Epidermal melanocyte (primary cell): ENCODE measurements around the gene PRIMA1.
"Not testable (repeated sequence)": the region's sequence is repeated elsewhere in the genome, so short reads cannot be mapped to it uniquely, and the experiment has no call there.

Source experiments
- DNase-seq: peaks from one replicate; pipeline ENCODE4 v3.0.0; 2011; ENCODE audit warnings: low spot score; ENCODE audit not compliant: insufficient read length

The PRIMA1 gene, protein sequence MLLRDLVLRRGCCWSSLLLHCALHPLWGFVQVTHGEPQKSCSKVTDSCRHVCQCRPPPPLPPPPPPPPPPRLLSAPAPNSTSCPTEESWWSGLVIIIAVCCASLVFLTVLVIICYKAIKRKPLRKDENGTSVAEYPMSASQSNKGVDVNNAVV

DNA sequence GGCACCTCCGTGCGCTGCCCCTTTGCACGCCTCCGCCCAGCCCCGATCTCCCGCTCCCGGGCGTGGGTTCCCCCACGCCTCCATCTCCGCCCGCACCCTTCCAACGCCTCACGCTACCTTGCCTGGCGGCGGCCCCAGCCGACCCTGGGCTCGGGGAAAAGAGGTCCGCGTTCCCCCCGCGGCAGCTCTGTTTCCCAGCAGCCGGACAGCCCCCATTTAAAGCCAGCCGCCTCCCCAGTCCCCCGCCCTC is at the start of gene PRIMA1:
Gene PRIMA1, minus strand, starts transcription at position 193 of the 250 bp plus-strand sequence. CDS start 767 bp downstream, outside the sequence.
- no peak for DNase-seq

- no peak for DNase-seq
Observed at GRCh38 chr14:93834699-93835371, 46.5 kb upstream of the PRIMA1 start.

- DNase-seq = no peak
Observed at GRCh38 chr14:93832665-93833064, 44.4 kb upstream of the PRIMA1 start.

DNA sequence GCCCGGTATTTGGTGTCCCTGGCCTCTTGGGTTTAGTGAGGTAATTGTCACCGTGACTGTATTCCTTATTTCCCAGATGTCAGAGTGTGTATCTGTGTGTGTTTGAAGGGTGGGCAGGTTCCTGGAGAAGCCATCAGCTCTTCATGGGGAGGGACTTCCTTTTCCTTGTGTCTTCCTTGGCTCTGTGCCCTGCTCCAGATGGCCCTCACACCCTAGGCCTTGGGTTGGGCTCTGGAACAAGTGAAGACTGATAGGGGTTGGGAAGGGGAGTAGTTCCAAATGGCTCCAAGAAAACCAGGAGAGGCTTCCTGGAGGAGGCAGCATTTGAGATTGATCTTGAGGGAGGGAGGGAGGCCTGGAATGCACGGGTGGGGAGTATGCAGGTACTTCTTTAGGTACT is 43.8 kb upstream of the PRIMA1 start:
- DNase-seq = no peak

GRCh38 chr14:93830753-93831461 is 42.6 kb upstream of the PRIMA1 start:
- DNase-seq = no peak

GRCh38 chr14:93829839-93830481 is 41.7 kb upstream of the PRIMA1 start:
- no peak for DNase-seq

GRCh38 chr14:93825235-93825553 is 36.9 kb upstream of the PRIMA1 start:
- no peak for DNase-seq

GRCh38 chr14:93824518-93825234 is 36.4 kb upstream of the PRIMA1 start:
- no peak for DNase-seq

DNA sequence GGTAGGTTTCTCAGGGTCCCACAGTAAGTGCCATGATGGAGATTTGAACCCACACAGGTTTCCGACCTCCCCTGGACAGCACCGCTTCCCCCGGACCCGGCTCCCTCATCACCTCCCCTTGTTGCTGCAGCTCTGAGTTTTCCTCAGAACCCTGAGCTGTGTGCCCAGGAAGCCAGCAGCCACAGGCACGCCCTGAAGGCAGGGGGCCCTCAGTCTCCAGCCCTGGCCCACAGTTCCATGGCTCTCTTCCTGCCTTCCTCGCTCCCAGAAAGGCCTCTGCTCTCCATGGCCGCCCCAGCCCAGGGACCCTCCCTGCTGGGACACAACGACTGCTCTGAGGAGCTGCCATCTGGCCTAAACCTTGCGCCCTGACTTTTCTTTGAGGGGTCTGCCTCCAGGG is 35.8 kb upstream of the PRIMA1 start:
- DNase-seq = no peak

GRCh38 chr14:93821051-93821450 is 32.8 kb upstream of the PRIMA1 start:
- DNase-seq = no peak

DNA sequence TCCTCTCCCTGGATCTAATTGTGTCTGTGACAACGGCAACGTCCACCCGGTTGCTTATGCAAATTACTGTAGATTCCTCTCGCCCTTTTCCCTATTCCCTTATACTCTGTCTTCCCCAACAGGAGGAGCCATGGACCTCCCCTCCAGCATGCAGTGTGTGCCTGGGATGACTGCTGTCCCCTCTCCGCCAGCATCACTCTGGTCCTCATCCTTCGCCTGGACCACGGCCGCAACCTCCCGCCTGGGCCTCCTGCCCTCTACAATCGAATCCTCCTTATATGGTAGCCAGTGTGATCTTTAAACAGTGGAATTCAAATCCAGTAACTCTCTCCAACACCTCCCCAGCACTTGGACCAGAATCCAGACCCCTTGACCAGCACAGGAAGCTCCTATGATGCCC is 30.6 kb upstream of the PRIMA1 start:
- DNase-seq = no peak

DNA sequence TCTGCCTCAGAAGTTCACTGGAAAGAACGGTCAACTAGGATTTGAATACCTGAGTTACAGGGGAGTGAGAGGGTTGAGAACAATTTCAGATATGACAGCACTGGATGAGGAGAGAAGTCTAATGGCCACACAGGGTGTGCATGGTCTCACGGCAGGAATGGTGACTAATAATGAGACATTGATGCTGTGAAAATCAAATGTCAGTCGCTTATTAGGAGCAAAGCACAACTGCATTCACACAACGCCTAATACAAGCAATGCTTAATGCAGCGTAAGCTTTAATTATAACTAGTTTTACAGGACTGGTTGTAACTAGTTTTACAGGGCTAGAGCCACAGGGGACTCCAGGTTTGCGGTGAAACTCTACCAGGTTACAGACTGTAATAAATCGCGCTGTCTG is 23.4 kb upstream of the PRIMA1 start:
- DNase-seq = no peak

- no peak for DNase-seq
Observed at GRCh38 chr14:93811020-93811419, 22.7 kb upstream of the PRIMA1 start.

DNA sequence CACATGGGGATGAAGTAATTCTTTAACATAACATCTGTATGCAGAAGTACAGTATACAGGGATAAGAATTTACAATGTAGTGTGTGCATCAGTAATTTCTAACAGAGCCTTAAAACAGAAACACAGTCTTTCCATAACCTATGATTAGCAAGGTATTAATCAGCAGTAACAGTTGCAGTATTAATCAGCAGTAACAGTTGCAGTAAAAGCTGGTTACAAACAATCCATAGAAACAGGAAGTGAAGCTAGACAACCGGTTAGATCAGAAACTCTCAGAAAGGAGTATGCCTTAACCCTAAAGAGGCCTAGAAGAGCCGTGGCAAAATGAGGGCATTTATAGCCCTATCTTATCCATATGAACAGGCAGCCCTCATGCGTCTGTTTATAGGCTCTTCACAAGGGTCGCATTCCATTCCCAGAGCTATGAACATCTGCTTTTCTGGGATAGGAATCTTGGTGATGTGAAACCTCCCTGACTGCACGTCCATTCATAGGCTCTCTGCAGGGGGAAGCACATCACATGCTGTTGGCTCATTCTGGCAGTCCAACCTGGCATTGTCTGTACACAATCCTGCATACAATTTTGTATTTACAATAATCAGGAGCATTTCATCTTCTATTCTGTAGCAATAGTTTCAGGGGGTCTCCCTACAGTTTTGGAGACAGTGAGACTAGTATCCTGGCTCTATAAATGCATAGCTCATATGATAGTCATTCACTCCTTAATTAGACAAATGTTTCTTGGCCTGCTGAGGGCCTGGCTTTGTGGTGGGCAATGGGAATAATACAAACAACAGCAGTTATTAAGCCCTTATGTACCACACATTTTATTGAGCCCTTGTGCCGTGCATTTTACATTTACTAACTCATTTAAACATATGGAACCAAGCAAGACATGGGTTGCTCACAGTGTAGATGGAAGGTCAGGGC is 21.5 kb upstream of the PRIMA1 start:
- not testable (repeated sequence) for DNase-seq

DNA sequence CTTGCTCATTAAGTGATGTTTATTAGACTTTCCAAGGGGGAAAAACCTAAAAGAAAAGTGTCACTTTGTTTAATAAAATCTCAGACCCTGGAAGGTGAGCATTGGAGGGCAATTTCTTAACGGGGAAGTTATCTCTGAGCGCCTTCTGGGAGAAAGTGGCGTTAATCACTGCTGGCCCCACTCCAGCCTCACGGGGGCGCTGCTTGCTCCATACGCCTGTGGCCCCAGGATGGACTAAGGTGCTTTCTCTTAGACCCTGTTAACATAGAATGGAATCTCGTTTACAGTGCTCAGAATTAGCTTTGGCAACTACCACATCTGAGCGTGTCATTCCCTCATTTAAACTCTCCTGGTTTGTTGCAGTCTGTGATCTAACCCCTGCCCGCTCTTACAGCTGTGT is 16.4 kb upstream of the PRIMA1 start:
- no peak for DNase-seq

DNA sequence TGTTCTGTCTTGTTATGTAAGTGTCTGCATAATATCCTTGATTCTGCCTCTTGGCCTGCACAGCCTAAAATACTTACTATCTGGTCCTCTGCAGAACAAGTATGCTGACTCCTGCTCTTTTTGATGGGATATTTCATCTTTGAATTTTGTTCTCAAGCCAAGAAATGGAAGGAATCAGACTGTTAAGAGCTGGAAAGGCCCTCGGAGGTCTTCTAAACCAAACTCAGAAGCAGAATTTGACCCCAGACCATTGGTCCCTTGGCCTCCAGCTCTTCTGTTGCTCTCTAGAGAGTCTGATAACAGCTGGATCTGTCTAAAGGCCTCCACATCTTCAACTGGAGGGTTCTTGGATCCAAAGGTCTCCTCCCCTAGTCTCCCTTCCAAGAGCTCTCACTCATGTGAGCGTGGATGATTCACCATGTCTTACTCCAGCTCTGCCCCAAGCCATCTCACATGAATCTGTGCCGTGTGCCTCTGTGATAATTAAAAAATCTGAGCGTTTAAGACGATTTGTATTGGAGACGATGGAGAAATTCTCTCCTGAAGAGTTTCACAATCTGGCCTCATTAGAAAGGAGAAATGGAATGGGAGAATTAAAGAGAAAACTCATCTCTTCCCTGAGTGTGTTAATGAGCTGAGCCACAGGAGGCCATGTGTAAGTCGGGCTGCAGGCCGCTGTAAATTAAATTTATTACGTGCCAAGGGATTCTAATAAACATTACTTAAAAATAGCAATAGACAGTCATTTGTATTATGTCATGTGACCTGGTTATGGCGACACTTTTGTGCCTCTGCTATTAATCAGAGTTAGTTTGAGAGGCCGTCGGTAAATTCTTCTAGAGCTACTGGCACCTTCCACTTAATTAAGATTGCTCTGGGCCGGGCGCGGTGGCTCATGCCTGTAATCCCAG is 15.4 kb upstream of the PRIMA1 start:
- no peak for DNase-seq

DNA sequence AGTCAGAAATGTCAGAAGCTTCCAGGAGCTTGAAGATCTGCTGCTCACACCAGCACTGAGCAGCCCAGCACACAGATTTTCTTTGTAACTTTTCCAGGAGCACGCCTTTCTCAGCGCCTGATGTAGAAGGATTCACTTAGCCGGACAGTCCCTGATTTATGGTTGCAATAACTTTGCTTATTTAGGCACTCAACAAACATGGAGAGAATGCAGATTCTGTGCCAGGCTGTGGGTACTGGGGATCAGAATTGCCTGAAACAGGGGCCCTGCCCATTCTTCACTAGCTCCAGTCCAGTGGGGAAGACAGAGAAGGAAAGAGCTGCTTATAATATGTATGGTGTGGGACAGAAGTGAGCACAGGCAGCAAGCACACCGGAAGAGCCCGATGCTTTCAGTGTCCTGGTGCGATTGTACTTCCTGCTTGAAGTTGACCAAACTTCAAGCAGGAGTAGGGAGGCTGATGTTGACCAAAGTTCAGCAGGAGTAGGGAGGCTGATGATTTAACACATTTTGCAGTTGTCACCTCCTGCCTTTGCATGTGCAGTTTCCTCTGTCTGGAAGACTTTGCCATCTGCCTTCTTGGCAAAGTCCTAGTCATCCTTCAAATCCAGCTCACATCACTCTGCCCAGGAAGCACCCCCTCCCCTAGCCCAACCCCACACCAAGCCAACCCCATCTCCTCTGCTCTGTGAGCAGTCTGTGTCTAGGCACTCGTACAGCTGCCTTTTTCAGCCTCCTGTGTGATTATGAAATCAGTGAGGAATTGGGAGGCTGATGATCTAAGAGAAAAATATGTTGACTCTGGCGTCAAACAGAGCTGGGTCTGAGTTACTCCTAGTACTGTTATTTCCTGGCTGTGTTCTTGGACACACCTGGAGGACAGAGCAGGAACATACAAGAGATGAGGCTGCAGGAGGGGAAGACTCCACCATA is 12.0 kb upstream of the PRIMA1 start:
- no peak for DNase-seq

- no peak for DNase-seq
Observed at GRCh38 chr14:93799617-93799988, 11.3 kb upstream of the PRIMA1 start.

- DNase-seq = no peak
Observed at GRCh38 chr14:93797536-93797935, 9.3 kb upstream of the PRIMA1 start.
